Adrenal gland (tissue), 12 donors: ENCODE measurements around the gene KRT1. TPM values are rescaled to one million over a fixed set of nuclear protein-coding genes. Genes with fewer than 3 reads are reported as not detected.
A peak's percentile ranks its signal among the peaks of the same experiment; 100 is the strongest.

Experiments used
- DNase-seq, 7 donors: peaks; one replicate each; pipeline ENCODE4 v3.0.0-alpha.2; 2019 to 2020
- H3K27ac ChIP-seq, 5 donors: fragments of 200-600 bp; sonication (generic) in 4 of 5; 1 replicate in 3 of 5; 2 replicates in 2 of 5; pipeline versions ENCODE4 v1.5.1 to v1.8.0; 2016 to 2020; ENCODE audit warnings: mild to moderate bottlenecking in 1 of 5
- H3K27me3 ChIP-seq: fragments of 200-600 bp; 2 replicates; pipeline ENCODE4 v1.8.0; 2021
- H3K36me3 ChIP-seq, 2 donors: fragments of 200-600 bp; replicated peaks in 1 of 2; 1 replicate in 1 of 2; 2 replicates in 1 of 2; pipeline versions ENCODE4 v1.5.1 to v1.8.0; 2018 to 2022
- H3K4me1 ChIP-seq, 2 donors: fragments of 200-600 bp; replicated peaks in 1 of 2; 1 replicate in 1 of 2; 2 replicates in 1 of 2; pipeline versions ENCODE4 v1.5.1 to v1.8.0; 2018 to 2021
- H3K4me3 ChIP-seq, 4 donors: fragments of 200-600 bp; sonication (generic) in 3 of 4; one replicate each; pipeline ENCODE4 v1.5.1; 2016 to 2018
- H3K9me3 ChIP-seq, 3 donors: fragments of 200-600 bp; sonication (generic) in 1 of 3; replicated peaks in 1 of 3; 1 replicate in 2 of 3; 2 replicates in 1 of 3; pipeline versions ENCODE4 v1.5.1 to v1.8.0; 2016 to 2021
- POLR2A ChIP-seq, 2 donors: fragments of 450-650 bp; IDR thresholded peaks; one replicate each; pipeline ENCODE4 v1.6.1; 2017; ENCODE audit warnings: antibody characterized with exemption in 2 of 2, mild to moderate bottlenecking in 2 of 2, moderate library complexity in 1 of 2
- WGBS, 4 donors: extraction: QIAGEN DNeasy Blood & Tissue Kit in 2 of 4; methylation state at CpG; one replicate each; pipeline versions ENCODE4 v1.1.5 to v1.1.7; 2013 to 2017; 5-methylcytosine and 5-hydroxymethylcytosine counted together
- intact Hi-C, 2 donors: fragments of 100-400 bp; cut with DNase I; formaldehyde crosslinking; loops; one replicate each; pipeline versions ENCODE4 v1.14.1 to v1.15.0; 2022 to 2023
- polyA plus RNA-seq, 3 donors: library from polyadenylated mRNA; stranded (reverse); fragments of 200-250 nt in 2 of 3; fragments of 350-450 nt in 1 of 3; fragmentation: Illumina TruSeq in 1 of 3; extraction: RNeasy Lipid Tissue Mini Kit (QIAGEN cat#74804) in 1 of 3; gene quantifications; one replicate each; pipeline ENCODE4 v1.2.3, GENCODE V29; 2013 to 2014
- total RNA-seq, 9 donors: library from RNA; depleted of rRNA in 4 of 9; stranded (reverse); fragments of >200 nt in 4 of 9; fragments of 120-200 nt in 1 of 9; fragmentation: NEBNext Ultra II Directional in 1 of 9; extraction: Animal tissue kit (Norgen Biotek cat#: 25700) in 1 of 9; gene quantifications; one replicate each; pipeline versions ENCODE4 v1.1.0 to v1.2.4, GENCODE V29; 2013 to 2023
- TF ChIP-seq, protein P1 (sequence below), 6 experiments: fragments of 450-650 bp in 4 of 6; fragments of 200-600 bp in 2 of 6; sonication (generic) in 1 of 6; IDR thresholded peaks; 1 replicate in 5 of 6; 2 replicates in 1 of 6; pipeline versions ENCODE4 v1.5.1 to v1.8.0; 2016 to 2021; ENCODE audit warnings: antibody characterized with exemption in 6 of 6, mild to moderate bottlenecking in 2 of 6, moderate library complexity in 1 of 6
- donor health status: healthy with polysubstance abuse.
- donor health status: Bipolar disorder and iron deficiency.
- donor health status: DM: yes; HTN: yes; CAD: no.
- donor health status: DM: no; HTN: no; CAD: no.
- donor health status: DM: no; HTN: no; CAD: no.
- donor health status: DM: yes; HTN: yes; CAD: no.

KRT1 gene
- total and polyA plus RNA-seq, 12 donors = 0.08 to 0.67 TPM; not detected in 10

- Histone ChIP-seq H3K27ac (no peak overlapping the region), H3K4me1 (no peaks in the 10 kb centered on the region), H3K4me3 (no peak overlapping the region), H3K27me3 (peaks cover 6% of the 10 kb centered on the region), H3K9me3 (no peaks in the 10 kb centered on the region), H3K36me3 (peaks cover 0 to 4% of the 10 kb centered on the region in 2 donors)
- WGBS, 4 donors = 74 to 90% (median 85%) methylated on average over 4 of the region's 4 CpGs
- TF ChIP-seq POLR2A (IDR thresholded peaks at IDR 0.05) = no peak
- TF ChIP-seq, protein P1, sequence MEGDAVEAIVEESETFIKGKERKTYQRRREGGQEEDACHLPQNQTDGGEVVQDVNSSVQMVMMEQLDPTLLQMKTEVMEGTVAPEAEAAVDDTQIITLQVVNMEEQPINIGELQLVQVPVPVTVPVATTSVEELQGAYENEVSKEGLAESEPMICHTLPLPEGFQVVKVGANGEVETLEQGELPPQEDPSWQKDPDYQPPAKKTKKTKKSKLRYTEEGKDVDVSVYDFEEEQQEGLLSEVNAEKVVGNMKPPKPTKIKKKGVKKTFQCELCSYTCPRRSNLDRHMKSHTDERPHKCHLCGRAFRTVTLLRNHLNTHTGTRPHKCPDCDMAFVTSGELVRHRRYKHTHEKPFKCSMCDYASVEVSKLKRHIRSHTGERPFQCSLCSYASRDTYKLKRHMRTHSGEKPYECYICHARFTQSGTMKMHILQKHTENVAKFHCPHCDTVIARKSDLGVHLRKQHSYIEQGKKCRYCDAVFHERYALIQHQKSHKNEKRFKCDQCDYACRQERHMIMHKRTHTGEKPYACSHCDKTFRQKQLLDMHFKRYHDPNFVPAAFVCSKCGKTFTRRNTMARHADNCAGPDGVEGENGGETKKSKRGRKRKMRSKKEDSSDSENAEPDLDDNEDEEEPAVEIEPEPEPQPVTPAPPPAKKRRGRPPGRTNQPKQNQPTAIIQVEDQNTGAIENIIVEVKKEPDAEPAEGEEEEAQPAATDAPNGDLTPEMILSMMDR (IDR thresholded peaks at IDR 0.05) = no peak
- intact Hi-C loops = no loop called here
- peak in 1 of 7 donors; percentile 0 for DNase-seq
Observed at GRCh38 chr12:52628111-52628507, 52.1 kb downstream of the KRT1 start.

DNA sequence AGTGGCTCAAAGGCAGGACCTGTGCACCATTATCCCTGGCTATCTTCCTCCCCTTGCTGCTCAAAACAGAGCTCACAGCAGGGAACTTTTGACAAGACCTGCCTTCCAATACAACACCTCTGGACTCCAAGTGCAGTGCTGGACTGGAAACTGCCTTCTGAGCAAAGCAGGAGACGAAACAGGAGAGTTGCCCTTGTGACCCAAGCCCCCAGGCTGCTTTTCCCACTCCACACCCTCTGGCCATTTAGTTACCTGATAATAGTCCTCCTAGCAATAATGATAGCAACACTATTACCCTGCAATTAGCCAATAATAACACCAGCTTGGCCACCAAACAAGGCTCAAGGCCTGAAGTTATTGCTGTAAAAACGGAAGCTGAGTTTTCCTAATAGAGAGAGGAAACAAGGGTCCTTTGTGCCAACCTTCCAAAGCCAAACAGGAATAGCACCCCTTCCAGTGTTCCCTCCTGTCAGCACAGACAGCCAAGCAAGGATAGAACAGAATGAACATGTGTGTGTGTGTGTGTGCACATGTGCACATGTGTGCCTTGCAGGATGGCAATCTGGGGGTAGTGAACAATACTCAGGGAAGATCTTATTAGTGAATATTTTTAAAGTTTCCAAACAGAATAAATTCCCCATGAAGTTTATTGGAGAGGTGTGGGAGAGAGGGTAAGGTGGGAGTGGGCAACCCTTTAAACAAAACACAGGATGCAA is 52.7 kb downstream of the KRT1 start:
- no peaks in the 10 kb centered on the region for H3K9me3 ChIP-seq
- H3K4me1 ChIP-seq = no peaks in the 10 kb centered on the region
- TF ChIP-seq, protein P1 (IDR thresholded peaks at IDR 0.05) = no peak
- no peak for TF ChIP-seq POLR2A (IDR thresholded peaks at IDR 0.05)
- H3K4me3 ChIP-seq = no peak overlapping the region
- peaks cover 0 to 4% of the 10 kb centered on the region in 2 donors for H3K36me3 ChIP-seq
- no peak for DNase-seq
- no peak overlapping the region for H3K27ac ChIP-seq
- H3K27me3 ChIP-seq = peaks cover 5% of the 10 kb centered on the region
- WGBS, 4 donors = 63 to 68% (median 66%) methylated on average over 2 of the region's 2 CpGs
- intact Hi-C loops = no loop called here

Other genes with a start within 250 kb of the KRT1 start
- not detected for gene KRT75, start 246.0 kb downstream of the KRT1 start, total RNA-seq
- gene KRT75, start 246.0 kb downstream of the KRT1 start, polyA plus RNA-seq = not detected
- gene KRT6B, start 228.3 kb downstream of the KRT1 start, total RNA-seq = under 1 TPM in 1 of 9 donors, not detected in 8; 0.25 TPM
- gene KRT6B, start 228.3 kb downstream of the KRT1 start, polyA plus RNA-seq = under 1 TPM in 1 of 3 donors, not detected in 2; 0.20 TPM
- under 1 TPM in 1 of 9 donors, not detected in 8; 0.28 TPM for gene KRT6C, start 206.6 kb downstream of the KRT1 start, total RNA-seq
- gene KRT6C, start 206.6 kb downstream of the KRT1 start, polyA plus RNA-seq = under 1 TPM in 1 of 3 donors, not detected in 2; 0.17 TPM
- 1 to 10 TPM in 1 of 9 donors, under 1 TPM in 1, not detected in 7; 0.28 to 1.1 TPM for gene KRT6A, start 187.2 kb downstream of the KRT1 start, total RNA-seq
- 1 to 10 TPM in 1 of 3 donors, under 1 TPM in 1, not detected in 1; 0.24 to 2.7 TPM for gene KRT6A, start 187.2 kb downstream of the KRT1 start, polyA plus RNA-seq
- gene KRT5, start 160.0 kb downstream of the KRT1 start, total RNA-seq = under 1 TPM in 4 of 9 donors, not detected in 5; 0.11 to 0.88 (median 0.37) TPM
- 1 to 10 TPM in 1 of 3 donors, under 1 TPM in 1, not detected in 1; 0.56 to 4.2 TPM for gene KRT5, start 160.0 kb downstream of the KRT1 start, polyA plus RNA-seq
- not detected for gene KRT71, start 127.3 kb downstream of the KRT1 start, total RNA-seq
- gene KRT71, start 127.3 kb downstream of the KRT1 start, polyA plus RNA-seq = not detected
- gene KRT74, start 106.6 kb downstream of the KRT1 start, total RNA-seq = not detected
- not detected for gene KRT74, start 106.6 kb downstream of the KRT1 start, polyA plus RNA-seq
- gene KRT72, start 78.9 kb downstream of the KRT1 start, total RNA-seq = under 1 TPM in 1 of 9 donors, not detected in 8; 0.14 TPM
- 1 to 10 TPM in 1 of 3 donors, not detected in 2; 2.7 TPM for gene KRT72, start 78.9 kb downstream of the KRT1 start, polyA plus RNA-seq
- gene KRT73, start 61.8 kb downstream of the KRT1 start, total RNA-seq = under 1 TPM in 1 of 9 donors, not detected in 8; 0.18 TPM
- gene KRT73, start 61.8 kb downstream of the KRT1 start, polyA plus RNA-seq = under 1 TPM in 1 of 3 donors, not detected in 2; 0.64 TPM
- not detected for gene KRT2, start 28.2 kb downstream of the KRT1 start, total RNA-seq
- gene KRT2, start 28.2 kb downstream of the KRT1 start, polyA plus RNA-seq = under 1 TPM in 1 of 3 donors, not detected in 2; 0.16 TPM
- gene KRT77, start 23.1 kb upstream of the KRT1 start, total RNA-seq = not detected
- not detected for gene KRT77, start 23.1 kb upstream of the KRT1 start, polyA plus RNA-seq
- gene KRT76, start 96.9 kb upstream of the KRT1 start, total RNA-seq = not detected
- gene KRT76, start 96.9 kb upstream of the KRT1 start, polyA plus RNA-seq = not detected
- gene KRT3, start 115.7 kb upstream of the KRT1 start, total RNA-seq = not detected
- gene KRT3, start 115.7 kb upstream of the KRT1 start, polyA plus RNA-seq = not detected
- under 1 TPM in 2 of 9 donors, not detected in 7; 0.06 to 0.18 TPM for gene KRT4, start 133.7 kb upstream of the KRT1 start, total RNA-seq
- 1 to 10 TPM in 2 of 3 donors, not detected in 1; 1.0 to 6.2 TPM for gene KRT4, start 133.7 kb upstream of the KRT1 start, polyA plus RNA-seq
- gene KRT79, start 153.9 kb upstream of the KRT1 start, total RNA-seq = not detected
- gene KRT79, start 153.9 kb upstream of the KRT1 start, polyA plus RNA-seq = under 1 TPM in 1 of 3 donors, not detected in 2; 0.24 TPM
- not detected for gene KRT78, start 168.6 kb upstream of the KRT1 start, total RNA-seq
- gene KRT78, start 168.6 kb upstream of the KRT1 start, polyA plus RNA-seq = under 1 TPM in 1 of 3 donors, not detected in 2; 0.34 TPM
- gene KRT8, start 224.7 kb upstream of the KRT1 start, total RNA-seq = 100 to 1,000 TPM in 1 of 9 donors, 10 to 100 TPM in 8; 13.3 to 198 (median 70.3) TPM
- gene KRT8, start 224.7 kb upstream of the KRT1 start, polyA plus RNA-seq = 100 to 1,000 TPM in 2 of 3 donors, 10 to 100 TPM in 1; 49.0 to 102 (median 102) TPM